K562 (cell line): ENCODE data around the gene DOCK1.

Experiments used
- POLR2A ChIP-seq: fragments of 450-650 bp; conservative IDR thresholded peaks from 2 replicates; pipeline ENCODE4 v1.6.1; 2016
- SPI1 ChIP-seq: IDR thresholded peaks from 2 replicates; pipeline ENCODE4 v1.6.1; 2011; ENCODE audit warnings: low read depth, low read length, control low read depth, borderline replicate concordance
- TF ChIP-seq, protein P1 (sequence below), 3 experiments: IDR thresholded peaks in 2 of 3; conservative IDR thresholded peaks in 1 of 3; 2 replicates each; pipeline ENCODE4 v1.5.1; 2011 to 2012; ENCODE audit warnings: low read length in 3 of 3, mild to moderate bottlenecking in 3 of 3, control low read depth in 2 of 3, improper control_type of control experiment in 1 of 3, inconsistent platforms in 1 of 3, low read depth in 1 of 3, mixed read lengths in 1 of 3, moderate library complexity in 1 of 3; ENCODE audit not compliant: insufficient read depth in 2 of 3
- TF ChIP-seq, protein P2 (sequence below): sonication (generic); formaldehyde crosslinking; IDR thresholded peaks from 2 replicates; pipeline ENCODE4 v1.8.1; 2023; ENCODE audit warnings: mild to moderate bottlenecking, missing genetic modification reagents, moderate library complexity
- TF ChIP-seq, protein P3 (sequence below), 2 experiments: fragments of 450-650 bp; formaldehyde crosslinking in 1 of 2; IDR thresholded peaks; 2 replicates each; pipeline versions ENCODE4 v1.4.0 to v1.6.1; 2014 to 2020; ENCODE audit warnings: mild to moderate bottlenecking in 2 of 2, borderline replicate concordance in 1 of 2, low read depth in 1 of 2

DNA sequence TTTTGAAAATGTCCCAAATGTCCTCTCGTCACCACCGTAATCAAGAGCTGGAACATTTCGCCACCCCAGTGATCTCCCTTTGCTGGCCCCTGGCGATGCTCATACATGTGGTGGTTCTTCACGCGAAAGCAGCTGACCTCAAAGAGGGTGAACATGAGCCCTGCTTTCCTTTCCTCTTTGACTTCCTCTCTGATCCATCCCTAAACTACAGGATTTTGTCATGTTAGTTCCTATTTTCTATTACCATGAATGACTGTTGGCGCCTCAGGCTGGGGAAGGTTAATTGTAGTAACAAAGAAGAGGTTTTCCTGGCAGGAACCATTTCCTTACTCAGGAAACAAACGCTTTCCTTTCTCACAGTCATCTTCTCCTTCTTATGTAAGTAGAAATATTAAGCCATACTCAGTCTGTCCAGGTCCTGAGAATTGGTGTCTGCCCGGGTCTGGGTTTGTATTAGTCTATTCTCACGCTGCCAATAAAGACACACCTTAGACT lies 176.7 kb downstream of the DOCK1 start:
- TF ChIP-seq SPI1: no peak
- TF ChIP-seq, protein P1, sequence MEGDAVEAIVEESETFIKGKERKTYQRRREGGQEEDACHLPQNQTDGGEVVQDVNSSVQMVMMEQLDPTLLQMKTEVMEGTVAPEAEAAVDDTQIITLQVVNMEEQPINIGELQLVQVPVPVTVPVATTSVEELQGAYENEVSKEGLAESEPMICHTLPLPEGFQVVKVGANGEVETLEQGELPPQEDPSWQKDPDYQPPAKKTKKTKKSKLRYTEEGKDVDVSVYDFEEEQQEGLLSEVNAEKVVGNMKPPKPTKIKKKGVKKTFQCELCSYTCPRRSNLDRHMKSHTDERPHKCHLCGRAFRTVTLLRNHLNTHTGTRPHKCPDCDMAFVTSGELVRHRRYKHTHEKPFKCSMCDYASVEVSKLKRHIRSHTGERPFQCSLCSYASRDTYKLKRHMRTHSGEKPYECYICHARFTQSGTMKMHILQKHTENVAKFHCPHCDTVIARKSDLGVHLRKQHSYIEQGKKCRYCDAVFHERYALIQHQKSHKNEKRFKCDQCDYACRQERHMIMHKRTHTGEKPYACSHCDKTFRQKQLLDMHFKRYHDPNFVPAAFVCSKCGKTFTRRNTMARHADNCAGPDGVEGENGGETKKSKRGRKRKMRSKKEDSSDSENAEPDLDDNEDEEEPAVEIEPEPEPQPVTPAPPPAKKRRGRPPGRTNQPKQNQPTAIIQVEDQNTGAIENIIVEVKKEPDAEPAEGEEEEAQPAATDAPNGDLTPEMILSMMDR (IDR thresholded peaks at IDR 0.05 in 2 of 3, conservative IDR thresholded peaks at IDR 0.05 in 1 of 3; ENCODE audit: insufficient read depth in 2 of 3, low read depth in 1 of 3, low read length in 3 of 3): no peak
- TF ChIP-seq, protein P2, sequence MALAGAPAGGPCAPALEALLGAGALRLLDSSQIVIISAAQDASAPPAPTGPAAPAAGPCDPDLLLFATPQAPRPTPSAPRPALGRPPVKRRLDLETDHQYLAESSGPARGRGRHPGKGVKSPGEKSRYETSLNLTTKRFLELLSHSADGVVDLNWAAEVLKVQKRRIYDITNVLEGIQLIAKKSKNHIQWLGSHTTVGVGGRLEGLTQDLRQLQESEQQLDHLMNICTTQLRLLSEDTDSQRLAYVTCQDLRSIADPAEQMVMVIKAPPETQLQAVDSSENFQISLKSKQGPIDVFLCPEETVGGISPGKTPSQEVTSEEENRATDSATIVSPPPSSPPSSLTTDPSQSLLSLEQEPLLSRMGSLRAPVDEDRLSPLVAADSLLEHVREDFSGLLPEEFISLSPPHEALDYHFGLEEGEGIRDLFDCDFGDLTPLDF (CRISPR knock-in tag): no peak
- no peak for TF ChIP-seq POLR2A
- TF ChIP-seq, protein P3, sequence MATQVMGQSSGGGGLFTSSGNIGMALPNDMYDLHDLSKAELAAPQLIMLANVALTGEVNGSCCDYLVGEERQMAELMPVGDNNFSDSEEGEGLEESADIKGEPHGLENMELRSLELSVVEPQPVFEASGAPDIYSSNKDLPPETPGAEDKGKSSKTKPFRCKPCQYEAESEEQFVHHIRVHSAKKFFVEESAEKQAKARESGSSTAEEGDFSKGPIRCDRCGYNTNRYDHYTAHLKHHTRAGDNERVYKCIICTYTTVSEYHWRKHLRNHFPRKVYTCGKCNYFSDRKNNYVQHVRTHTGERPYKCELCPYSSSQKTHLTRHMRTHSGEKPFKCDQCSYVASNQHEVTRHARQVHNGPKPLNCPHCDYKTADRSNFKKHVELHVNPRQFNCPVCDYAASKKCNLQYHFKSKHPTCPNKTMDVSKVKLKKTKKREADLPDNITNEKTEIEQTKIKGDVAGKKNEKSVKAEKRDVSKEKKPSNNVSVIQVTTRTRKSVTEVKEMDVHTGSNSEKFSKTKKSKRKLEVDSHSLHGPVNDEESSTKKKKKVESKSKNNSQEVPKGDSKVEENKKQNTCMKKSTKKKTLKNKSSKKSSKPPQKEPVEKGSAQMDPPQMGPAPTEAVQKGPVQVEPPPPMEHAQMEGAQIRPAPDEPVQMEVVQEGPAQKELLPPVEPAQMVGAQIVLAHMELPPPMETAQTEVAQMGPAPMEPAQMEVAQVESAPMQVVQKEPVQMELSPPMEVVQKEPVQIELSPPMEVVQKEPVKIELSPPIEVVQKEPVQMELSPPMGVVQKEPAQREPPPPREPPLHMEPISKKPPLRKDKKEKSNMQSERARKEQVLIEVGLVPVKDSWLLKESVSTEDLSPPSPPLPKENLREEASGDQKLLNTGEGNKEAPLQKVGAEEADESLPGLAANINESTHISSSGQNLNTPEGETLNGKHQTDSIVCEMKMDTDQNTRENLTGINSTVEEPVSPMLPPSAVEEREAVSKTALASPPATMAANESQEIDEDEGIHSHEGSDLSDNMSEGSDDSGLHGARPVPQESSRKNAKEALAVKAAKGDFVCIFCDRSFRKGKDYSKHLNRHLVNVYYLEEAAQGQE (IDR thresholded peaks at IDR 0.05; ENCODE audit: borderline replicate concordance): no peak
- TF ChIP-seq, protein P3 (CRISPR knock-in tag; IDR thresholded peaks at IDR 0.05; ENCODE audit: low read depth): no peak
